ENCODE data around the gene PCDHAC2. TPM values are rescaled to one million over a fixed set of nuclear protein-coding genes. Genes with fewer than 3 reads are reported as not detected.

PCDHAC2 gene
- polyA plus RNA-seq, 2 of the 4 experiments (the other 2 are of a cell fraction) = 1.2 to 5.3 TPM

DNA sequence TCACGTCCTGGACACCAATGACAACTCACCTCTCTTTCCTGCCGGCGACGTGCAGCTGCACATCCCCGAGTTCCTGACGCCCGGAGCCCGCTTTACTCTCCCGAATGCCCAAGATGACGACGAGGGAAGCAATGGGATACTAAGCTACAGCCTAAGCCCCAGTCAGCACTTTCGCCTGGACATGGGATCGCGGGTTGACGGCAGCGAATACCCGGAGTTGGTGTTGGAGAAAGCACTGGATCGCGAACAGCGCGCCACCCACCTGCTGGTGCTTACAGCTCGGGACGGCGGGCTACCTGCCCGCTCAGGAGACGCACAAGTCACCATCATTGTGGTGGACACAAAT is 39.1 kb upstream of the PCDHAC2 start:
- ChIA-PET CTCF (interaction anchor here (0.6 to 4.3 kb wide), 36 partner anchors 9 to 191 kb away, joined by 3 to 77 read pairs (median 6); partner anchors contain the start of genes PCDHA1, PCDHA11, PCDHA12 and PCDHA2), POLR2A (interaction anchor here (0.6 to 2.1 kb wide), 4 partner anchors 51 to 241 kb away, joined by 3 to 30 read pairs (median 8); partner anchors contain the start of gene PCDHA5)
- DNase-seq (ENCODE audit: low read depth in 1 of 2, low spot score in 1 of 2) = peak in 1 of 2 experiments; percentile 2

DNA sequence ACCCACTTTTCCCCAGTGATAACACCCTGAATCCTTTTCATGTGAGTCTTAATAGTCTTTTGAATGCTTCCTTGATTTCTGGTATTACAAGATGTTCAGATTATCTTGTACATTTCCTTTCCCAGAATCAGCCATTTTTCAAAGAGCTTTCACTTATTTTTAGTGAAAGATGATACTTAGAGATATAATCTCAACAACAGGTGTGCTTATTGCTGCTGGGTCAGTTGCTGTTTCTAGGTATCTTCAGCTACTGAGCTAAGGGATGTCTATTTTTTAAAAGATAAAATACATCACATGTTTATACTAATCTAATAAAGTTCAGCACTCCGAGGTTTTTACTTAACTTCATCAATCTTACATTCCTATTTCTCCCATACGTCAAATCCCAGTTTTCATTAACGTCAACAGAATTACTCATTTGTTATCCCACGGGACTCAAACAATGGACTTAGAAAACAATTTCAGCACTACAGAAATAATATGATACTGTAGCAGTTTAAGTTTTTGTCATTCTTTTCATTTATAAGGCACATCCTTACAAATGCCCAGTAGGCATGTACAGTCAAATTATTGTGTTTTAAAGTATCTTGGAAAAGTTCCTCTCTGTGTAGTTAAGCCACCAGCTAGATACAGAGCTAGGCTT is 31.2 kb upstream of the PCDHAC2 start:
- 61% methylated on average over 4 of the region's 4 CpGs for WGBS (ENCODE audit: missing lambda C conversion rate)
- DNase-seq (ENCODE audit: low read depth in 1 of 2, low spot score in 1 of 2) (no peak), ATAC-seq (no peak), FAIRE-seq (peak; percentile 51)
- H3K9me3 ChIP-seq = no peaks in the 10 kb centered on the region
- H3K4me2 ChIP-seq = no peak overlapping the region
- CTCF ChIA-PET = interaction anchor here (0.6 to 3.5 kb wide), 5 partner anchors 8 to 899 kb away, joined by 3 to 27 read pairs (median 6); partner anchors contain the start of genes PCDHA12 and PCDHAC1
- POLR2A ChIA-PET = no interaction called here
- H3K4me1 ChIP-seq = no peaks in the 10 kb centered on the region
- no peak overlapping the region for H3K27ac ChIP-seq
- no peak overlapping the region for H3K4me3 ChIP-seq
- TF ChIP-seq POLR2A (IDR thresholded peaks at IDR 0.05; ENCODE audit: low read length) (no peak), ZFP36 (IDR thresholded peaks at IDR 0.05; ENCODE audit: borderline replicate concordance, partially characterized antibody) (no peak), JUN (IDR thresholded peaks at IDR 0.05) (no peak), EHMT2 (IDR thresholded peaks at IDR 0.05; ENCODE audit: low read depth) (no peak), MYC (IDR thresholded peaks at IDR 0.05; ENCODE audit: borderline replicate concordance, low read length) (no peak), KDM5A (IDR thresholded peaks at IDR 0.05) (no peak), TFCP2L1 (CRISPR knock-in tag; IDR thresholded peaks at IDR 0.05) (no peak), HDAC2 (IDR thresholded peaks at IDR 0.05) (no peak), RNF2 (IDR thresholded peaks at IDR 0.05; ENCODE audit: borderline replicate concordance, low read depth) (no peak), KDM1A (IDR thresholded peaks at IDR 0.05; ENCODE audit: low read depth) (no peak)
- TF ChIP-seq, protein P1, sequence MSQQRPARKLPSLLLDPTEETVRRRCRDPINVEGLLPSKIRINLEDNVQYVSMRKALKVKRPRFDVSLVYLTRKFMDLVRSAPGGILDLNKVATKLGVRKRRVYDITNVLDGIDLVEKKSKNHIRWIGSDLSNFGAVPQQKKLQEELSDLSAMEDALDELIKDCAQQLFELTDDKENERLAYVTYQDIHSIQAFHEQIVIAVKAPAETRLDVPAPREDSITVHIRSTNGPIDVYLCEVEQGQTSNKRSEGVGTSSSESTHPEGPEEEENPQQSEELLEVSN (IDR thresholded peaks at IDR 0.05; ENCODE audit: borderline replicate concordance, low read depth) = no peak
- TF ChIP-seq, protein P2, sequence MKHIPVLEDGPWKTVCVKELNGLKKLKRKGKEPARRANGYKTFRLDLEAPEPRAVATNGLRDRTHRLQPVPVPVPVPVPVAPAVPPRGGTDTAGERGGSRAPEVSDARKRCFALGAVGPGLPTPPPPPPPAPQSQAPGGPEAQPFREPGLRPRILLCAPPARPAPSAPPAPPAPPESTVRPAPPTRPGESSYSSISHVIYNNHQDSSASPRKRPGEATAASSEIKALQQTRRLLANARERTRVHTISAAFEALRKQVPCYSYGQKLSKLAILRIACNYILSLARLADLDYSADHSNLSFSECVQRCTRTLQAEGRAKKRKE (CRISPR knock-in tag; IDR thresholded peaks at IDR 0.05; ENCODE audit: low read depth) = no peak
- TF ChIP-seq, protein P3, sequence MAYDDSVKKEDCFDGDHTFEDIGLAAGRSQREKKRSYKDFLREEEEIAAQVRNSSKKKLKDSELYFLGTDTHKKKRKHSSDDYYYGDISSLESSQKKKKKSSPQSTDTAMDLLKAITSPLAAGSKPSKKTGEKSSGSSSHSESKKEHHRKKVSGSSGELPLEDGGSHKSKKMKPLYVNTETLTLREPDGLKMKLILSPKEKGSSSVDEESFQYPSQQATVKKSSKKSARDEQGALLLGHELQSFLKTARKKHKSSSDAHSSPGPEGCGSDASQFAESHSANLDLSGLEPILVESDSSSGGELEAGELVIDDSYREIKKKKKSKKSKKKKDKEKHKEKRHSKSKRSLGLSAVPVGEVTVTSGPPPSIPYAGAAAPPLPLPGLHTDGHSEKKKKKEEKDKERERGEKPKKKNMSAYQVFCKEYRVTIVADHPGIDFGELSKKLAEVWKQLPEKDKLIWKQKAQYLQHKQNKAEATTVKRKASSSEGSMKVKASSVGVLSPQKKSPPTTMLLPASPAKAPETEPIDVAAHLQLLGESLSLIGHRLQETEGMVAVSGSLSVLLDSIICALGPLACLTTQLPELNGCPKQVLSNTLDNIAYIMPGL (CRISPR knock-in tag; IDR thresholded peaks at IDR 0.05; ENCODE audit: borderline replicate concordance) = no peak

More for the DNA sequence above, 39.1 kb upstream of the PCDHAC2 start:
- H3K9me3 ChIP-seq = no peaks in the 10 kb centered on the region
- ATAC-seq (no peak), FAIRE-seq (no peak)
- H3K27ac ChIP-seq = peak overlapping the region; percentile 54 to 80; a peak in 4 of 6 replicates
- H3K4me2 ChIP-seq = peak overlapping the region; percentile 77
- TF ChIP-seq MAFK (IDR thresholded peaks at IDR 0.05; ENCODE audit: partially characterized antibody) (peak; percentile 11), EHF (CRISPR knock-in tag; IDR thresholded peaks at IDR 0.05) (no peak)
- WGBS (ENCODE audit: missing lambda C conversion rate) = 56% methylated on average over 14 of the region's 26 CpGs
- H3K4me1 ChIP-seq = 0 out of 3 replicates have a peak, but pooled peaks cover 4% of the 10 kb centered on the region
- H3K4me3 ChIP-seq = peak overlapping the region; percentile 53

DNA sequence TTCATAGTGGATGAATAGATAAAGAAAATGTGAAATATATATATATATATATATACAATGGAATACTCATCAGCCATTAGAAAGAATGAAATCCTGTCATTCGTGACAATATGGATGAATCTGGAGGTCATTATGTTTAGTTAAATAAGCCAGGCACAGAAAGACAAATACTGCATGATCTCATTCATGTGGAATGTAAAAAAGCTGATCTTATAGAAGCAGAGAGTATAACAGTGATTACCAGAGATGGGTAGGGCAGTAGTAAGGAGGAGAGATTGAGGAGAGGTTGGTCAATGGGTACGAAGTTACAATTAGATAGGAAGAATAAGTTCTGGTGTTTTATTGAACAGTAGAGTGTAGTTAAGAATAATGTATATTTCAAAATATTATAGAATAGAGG is 19.7 kb upstream of the PCDHAC2 start:
- WGBS (ENCODE audit: missing lambda C conversion rate) = 7% methylated on average over 2 of the region's 2 CpGs
- FAIRE-seq (no peak), ATAC-seq (no peak), DNase-seq (ENCODE audit: low read depth in 1 of 2, low spot score in 1 of 2) (no peak)
- no peak overlapping the region for H3K4me2 ChIP-seq
- POLR2A ChIA-PET = no interaction called here
- CTCF ChIA-PET = no interaction called here
- no peak overlapping the region for H3K27ac ChIP-seq
- peaks cover 3% of the 10 kb centered on the region; the same call in 2 of the 3 replicates for H3K9me3 ChIP-seq
- H3K4me3 ChIP-seq = no peak overlapping the region
- no peaks in the 10 kb centered on the region for H3K4me1 ChIP-seq
- TF ChIP-seq HOXB13 (CRISPR knock-in tag; IDR thresholded peaks at IDR 0.05; ENCODE audit: low read depth) (no peak), RNF2 (IDR thresholded peaks at IDR 0.05; ENCODE audit: borderline replicate concordance, low read depth) (no peak), ZC3H11A (IDR thresholded peaks at IDR 0.05) (no peak)
- TF ChIP-seq, protein P4, sequence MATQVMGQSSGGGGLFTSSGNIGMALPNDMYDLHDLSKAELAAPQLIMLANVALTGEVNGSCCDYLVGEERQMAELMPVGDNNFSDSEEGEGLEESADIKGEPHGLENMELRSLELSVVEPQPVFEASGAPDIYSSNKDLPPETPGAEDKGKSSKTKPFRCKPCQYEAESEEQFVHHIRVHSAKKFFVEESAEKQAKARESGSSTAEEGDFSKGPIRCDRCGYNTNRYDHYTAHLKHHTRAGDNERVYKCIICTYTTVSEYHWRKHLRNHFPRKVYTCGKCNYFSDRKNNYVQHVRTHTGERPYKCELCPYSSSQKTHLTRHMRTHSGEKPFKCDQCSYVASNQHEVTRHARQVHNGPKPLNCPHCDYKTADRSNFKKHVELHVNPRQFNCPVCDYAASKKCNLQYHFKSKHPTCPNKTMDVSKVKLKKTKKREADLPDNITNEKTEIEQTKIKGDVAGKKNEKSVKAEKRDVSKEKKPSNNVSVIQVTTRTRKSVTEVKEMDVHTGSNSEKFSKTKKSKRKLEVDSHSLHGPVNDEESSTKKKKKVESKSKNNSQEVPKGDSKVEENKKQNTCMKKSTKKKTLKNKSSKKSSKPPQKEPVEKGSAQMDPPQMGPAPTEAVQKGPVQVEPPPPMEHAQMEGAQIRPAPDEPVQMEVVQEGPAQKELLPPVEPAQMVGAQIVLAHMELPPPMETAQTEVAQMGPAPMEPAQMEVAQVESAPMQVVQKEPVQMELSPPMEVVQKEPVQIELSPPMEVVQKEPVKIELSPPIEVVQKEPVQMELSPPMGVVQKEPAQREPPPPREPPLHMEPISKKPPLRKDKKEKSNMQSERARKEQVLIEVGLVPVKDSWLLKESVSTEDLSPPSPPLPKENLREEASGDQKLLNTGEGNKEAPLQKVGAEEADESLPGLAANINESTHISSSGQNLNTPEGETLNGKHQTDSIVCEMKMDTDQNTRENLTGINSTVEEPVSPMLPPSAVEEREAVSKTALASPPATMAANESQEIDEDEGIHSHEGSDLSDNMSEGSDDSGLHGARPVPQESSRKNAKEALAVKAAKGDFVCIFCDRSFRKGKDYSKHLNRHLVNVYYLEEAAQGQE (IDR thresholded peaks at IDR 0.05) = no peak

All from A549 (cell line).